H1 (cell line): ENCODE results near the gene CFAP141. TPM values are rescaled to one million over a fixed set of nuclear protein-coding genes. Genes with fewer than 3 reads are reported as not detected.

Experiments
- CTCF ChIA-PET: fragments of 300-600 bp; sonication (Branson Sonifier 250); formaldehyde crosslinking; loops from one replicate; lab custom pipeline; 2021; ENCODE audit not compliant: partially characterized antibody; lab: Charles Lee
- POLR2A ChIA-PET: fragments of 300-600 bp; sonication (Branson Sonifier 250); formaldehyde crosslinking; loops from one replicate; lab custom pipeline; 2021; ENCODE audit warnings: inconsistent platforms; ENCODE audit not compliant: partially characterized antibody; lab: Charles Lee
- DNase-seq, 2 experiments: peaks; one replicate each; pipeline versions ENCODE4 v3.0.0 to v3.0.0-alpha.2; 2010 to 2022; ENCODE audit warnings: low spot score in 2 of 2, low read depth in 1 of 2, mixed read lengths in 1 of 2
- FAIRE-seq: peaks from 2 replicates; lab custom pipeline; 2011; peaks lifted over from hg19 to GRCh38; lab: Jason Lieb, UNC
- H2AFZ ChIP-seq: 2 replicates; pipeline ENCODE4 v1.8.1; 2012; ENCODE audit warnings: low read length, inconsistent platforms
- H2AK5ac ChIP-seq: 2 replicates; pipeline ENCODE4 v1.6.1; 2013; ENCODE audit warnings: low read depth, low read length
- H2BK120ac ChIP-seq: replicated peaks from 2 replicates; pipeline ENCODE3; 2013; ENCODE audit warnings: low read depth, low read length, inconsistent platforms
- H2BK12ac ChIP-seq: 2 replicates; pipeline ENCODE4 v1.6.1; 2013; ENCODE audit warnings: low read depth, low read length
- H2BK15ac ChIP-seq: 2 replicates; pipeline ENCODE4 v1.6.1; 2013; ENCODE audit warnings: low read length
- H2BK20ac ChIP-seq: 2 replicates; pipeline ENCODE4 v1.6.1; 2013; ENCODE audit warnings: low read length
- H2BK5ac ChIP-seq: 2 replicates; pipeline ENCODE4 v1.6.1; 2013; ENCODE audit warnings: low read depth, low read length
- H3K14ac ChIP-seq: 2 replicates; pipeline ENCODE4 v1.6.1; 2013; ENCODE audit warnings: inconsistent platforms; ENCODE audit not compliant: insufficient read length
- H3K18ac ChIP-seq: 2 replicates; pipeline ENCODE4 v1.6.1; 2013; ENCODE audit warnings: low read length; ENCODE audit errors: extremely low read depth
- H3K23ac ChIP-seq: 2 replicates; pipeline ENCODE4 v1.6.1; 2013; ENCODE audit warnings: inconsistent platforms; ENCODE audit not compliant: insufficient read length
- H3K23me2 ChIP-seq: 2 replicates; pipeline ENCODE4 v1.6.1; 2013; ENCODE audit warnings: low read depth, low read length
- H3K27ac ChIP-seq: 2 replicates; pipeline ENCODE4 v1.6.1; 2011; ENCODE audit warnings: low read depth, low read length, inconsistent platforms
- H3K27me3 ChIP-seq, 4 experiments: replicated peaks in 1 of 4; 1 replicate in 1 of 4; 2 replicates in 3 of 4; pipeline versions ENCODE4 v1.6.1 to v1.8.1; 2011 to 2013; ENCODE audit warnings: low read length in 3 of 4, mild to moderate bottlenecking in 3 of 4, inconsistent platforms in 2 of 4, mixed read lengths in 2 of 4, moderate library complexity in 1 of 4; ENCODE audit not compliant: control insufficient read depth in 3 of 4, insufficient read depth in 3 of 4; ENCODE audit errors: extremely low read depth in 1 of 4
- H3K36me3 ChIP-seq, 4 experiments: 2 replicates each; pipeline versions ENCODE4 v1.6.1 to v1.8.1; 2011 to 2013; ENCODE audit warnings: mild to moderate bottlenecking in 4 of 4, low read length in 3 of 4, moderate library complexity in 2 of 4, control low read depth in 1 of 4, inconsistent platforms in 1 of 4; ENCODE audit not compliant: insufficient read depth in 4 of 4, control insufficient read depth in 2 of 4
- H3K4ac ChIP-seq: replicated peaks from 2 replicates; pipeline ENCODE3; 2013; ENCODE audit warnings: low read length, low read depth, mixed read lengths, inconsistent platforms; ENCODE audit not compliant: insufficient read length
- H3K4me1 ChIP-seq, 4 experiments: replicated peaks in 1 of 4; 1 replicate in 1 of 4; 2 replicates in 3 of 4; pipeline versions ENCODE4 v1.6.1 to v1.8.1; 2011 to 2013; ENCODE audit warnings: low read length in 3 of 4, inconsistent platforms in 2 of 4, mixed read lengths in 1 of 4; ENCODE audit not compliant: insufficient read depth in 4 of 4, control insufficient read depth in 3 of 4
- H3K4me2 ChIP-seq, 2 experiments: 2 replicates each; pipeline versions ENCODE4 v1.6.1 to v1.8.1; 2011 to 2013; ENCODE audit warnings: low read depth in 2 of 2, low read length in 2 of 2, control low read depth in 1 of 2, inconsistent platforms in 1 of 2, mild to moderate bottlenecking in 1 of 2; ENCODE audit not compliant: insufficient read depth in 1 of 2
- H3K4me3 ChIP-seq, 4 experiments: fragments of 200-600, 300-600 bp in 1 of 4; sonication (generic), shearing (Covaris generic), sonication (Bioruptor Twin) in 1 of 4; 2 replicates each; pipeline versions ENCODE4 v1.5.1 to v1.8.1; 2011 to 2016; ENCODE audit warnings: low read length in 4 of 4, low read depth in 3 of 4, control low read depth in 2 of 4, inconsistent platforms in 2 of 4, mild to moderate bottlenecking in 2 of 4, mixed read lengths in 1 of 4, moderate library complexity in 1 of 4; ENCODE audit not compliant: insufficient read depth in 2 of 4; ENCODE audit errors: extremely low read depth in 1 of 4
- H3K56ac ChIP-seq: replicated peaks from 2 replicates; pipeline ENCODE3; 2013; ENCODE audit warnings: low read depth, mild to moderate bottlenecking, mixed read lengths, low read length, inconsistent platforms; ENCODE audit not compliant: insufficient read length
- H3K79me1 ChIP-seq: 2 replicates; pipeline ENCODE4 v1.6.1; 2013; ENCODE audit warnings: low read depth, low read length, control low read depth
- H3K79me2 ChIP-seq, 2 experiments: 2 replicates each; pipeline versions ENCODE4 v1.6.1 to v1.8.1; 2012 to 2013; ENCODE audit warnings: low read length in 2 of 2, mild to moderate bottlenecking in 2 of 2, inconsistent platforms in 1 of 2; ENCODE audit not compliant: insufficient read depth in 2 of 2, control insufficient read depth in 1 of 2
- H3K9ac ChIP-seq, 4 experiments: replicated peaks in 1 of 4; 1 replicate in 1 of 4; 2 replicates in 3 of 4; pipeline versions ENCODE4 v1.6.1 to v1.8.1; 2011 to 2013; ENCODE audit warnings: low read depth in 3 of 4, low read length in 3 of 4, control low read depth in 2 of 4, mild to moderate bottlenecking in 2 of 4, moderate library complexity in 2 of 4, inconsistent platforms in 1 of 4; ENCODE audit errors: extremely low read depth in 1 of 4
- H3K9me3 ChIP-seq, 2 experiments: 2 replicates each; pipeline versions ENCODE4 v1.6.1 to v1.8.1; 2012 to 2013; ENCODE audit warnings: mild to moderate bottlenecking in 2 of 2, moderate library complexity in 2 of 2, control low read depth in 1 of 2, inconsistent platforms in 1 of 2, low read depth in 1 of 2, low read length in 1 of 2, mixed read lengths in 1 of 2; ENCODE audit not compliant: insufficient read depth in 2 of 2
- H4K20me1 ChIP-seq, 2 experiments: replicated peaks in 1 of 2; 2 replicates each; pipeline versions ENCODE3 to v1.8.1; 2011 to 2013; ENCODE audit warnings: inconsistent platforms in 2 of 2, low read length in 2 of 2, mild to moderate bottlenecking in 1 of 2; ENCODE audit not compliant: insufficient read depth in 2 of 2, control insufficient read depth in 1 of 2
- H4K5ac ChIP-seq: 2 replicates; pipeline ENCODE4 v1.6.1; 2013; ENCODE audit warnings: low read length, low read depth, mixed read lengths, inconsistent platforms; ENCODE audit not compliant: insufficient read length
- H4K8ac ChIP-seq: 2 replicates; pipeline ENCODE4 v1.8.0; 2013; ENCODE audit warnings: mild to moderate bottlenecking, moderate library complexity, low read length, inconsistent platforms; ENCODE audit not compliant: insufficient read depth; ENCODE audit errors: extremely low read depth
- H4K91ac ChIP-seq: replicated peaks from 2 replicates; pipeline ENCODE3; 2013; ENCODE audit warnings: low read length, mixed read lengths, inconsistent platforms; ENCODE audit not compliant: insufficient read length
- ATF3 ChIP-seq: IDR thresholded peaks from 2 replicates; pipeline ENCODE4 v1.6.1; 2011; ENCODE audit warnings: low read depth, mild to moderate bottlenecking, low read length; ENCODE audit not compliant: insufficient read depth
- CHD1 ChIP-seq: IDR thresholded peaks from 2 replicates; pipeline ENCODE4 v1.6.1; 2012; ENCODE audit warnings: low read depth, low read length, improper control_type of control experiment
- MAFK ChIP-seq: IDR thresholded peaks from 2 replicates; pipeline ENCODE4 v1.6.1; 2012; ENCODE audit warnings: low read depth, mild to moderate bottlenecking, improper control_type of control experiment, low read length
- NRF1 ChIP-seq: IDR thresholded peaks from 2 replicates; pipeline ENCODE4 v1.6.1; 2011; ENCODE audit warnings: mild to moderate bottlenecking, low read depth, low read length, improper control_type of control experiment
- RBBP5 ChIP-seq: IDR thresholded peaks from 2 replicates; pipeline ENCODE4 v1.7.1; 2012; ENCODE audit warnings: low read depth, mild to moderate bottlenecking, inconsistent platforms, low read length, moderate library complexity, borderline replicate concordance
- SP1 ChIP-seq: IDR thresholded peaks from 2 replicates; pipeline ENCODE4 v1.6.1; 2011; ENCODE audit warnings: low read depth, low read length
- SP2 ChIP-seq: IDR thresholded peaks from 2 replicates; pipeline ENCODE4 v1.6.1; 2012; ENCODE audit warnings: mild to moderate bottlenecking, low read length, inconsistent platforms
- WGBS, 2 experiments: shearing (Covaris generic) in 1 of 2; methylation state at CpG; one replicate each; pipeline versions ENCODE4 v1.1.6 to v1.1.7; 2013 to 2015; ENCODE audit warnings: low lambda C conversion rate in 2 of 2, mixed read lengths in 2 of 2, inconsistent platforms in 1 of 2, low coverage in 1 of 2, missing lambda C conversion rate in 1 of 2; ENCODE audit not compliant: insufficient replicate concordance in 2 of 2, insufficient coverage in 1 of 2, insufficient read length in 1 of 2; ENCODE audit errors: extremely low coverage in 1 of 2, missing lambda C conversion rate in 1 of 2; 5-methylcytosine and 5-hydroxymethylcytosine counted together
- long read RNA-seq, 2 experiments: library from RNA in 1 of 2; library from capped mRNA in 1 of 2; stranded (forward); transcript quantifications; one replicate each; pipeline ENCODE4 v2.0.0, GENCODE V29; 2021; ENCODE audit warnings: inconsistent platforms in 1 of 2
- polyA minus RNA-seq, 3 experiments: library from RNA; depleted of rRNA, polyadenylated mRNA; stranded (reverse); fragments of >200 nt; gene quantifications; 1 replicate in 2 of 3; 2 replicates in 1 of 3; pipeline ENCODE4 v1.2.3, GENCODE V29; 2011
- polyA plus RNA-seq, 7 experiments: library from polyadenylated mRNA; depleted of rRNA in 3 of 7; stranded (reverse) in 5 of 7; unstranded in 2 of 7; fragments of >200 nt in 5 of 7; fragments of 200-250 nt in 2 of 7; gene quantifications; 1 replicate in 5 of 7; 2 replicates in 1 of 7; 4 replicates in 1 of 7; pipeline versions ENCODE4 v1.2.1 to v1.2.3, GENCODE V29; 2011 to 2013; ENCODE audit warnings: missing spikeins in 2 of 7, mixed read lengths in 2 of 7
- total RNA-seq: library from RNA; stranded (reverse); fragmentation: NEBNext Ultra II Directional; extraction: Animal tissue kit (Norgen Biotek cat#: 25700); gene quantifications from 2 replicates; pipeline ENCODE4 v1.2.1, GENCODE V29; 2021

The CFAP141 gene
- total RNA-seq, result not detected in 2 replicates
- not detected in 2 replicates for polyA plus RNA-seq (2011; rRNA removed)
- polyA plus RNA-seq (2011; cell fraction: cytosol; rRNA removed), result not detected
- polyA plus RNA-seq (2011; cell fraction: nucleus; rRNA removed), result not detected
- not detected in 4 replicates for polyA plus RNA-seq (2012, experiment 1 of 2)
- not detected for polyA plus RNA-seq (2012, experiment 2 of 2)
- not detected for polyA plus RNA-seq (2013, experiment 1 of 2)
- not detected for polyA plus RNA-seq (2013, experiment 2 of 2)
- polyA minus RNA-seq (2011; rRNA and poly(A)+ RNA removed), result not detected in 2 replicates
- not detected for polyA minus RNA-seq (2011; cell fraction: cytosol; rRNA and poly(A)+ RNA removed)
- not detected for polyA minus RNA-seq (2011; cell fraction: nucleus; rRNA and poly(A)+ RNA removed)
- long read RNA-seq, experiment 1, result 0 reads
- long read RNA-seq, experiment 2, result 0 reads

- Histone ChIP-seq H4K20me1 (peaks cover 0 to 6% of the 10 kb centered on the region in 2 experiments), H3K36me3 (peaks cover 11 to 50% (median 32%) of the 10 kb centered on the region in 4 experiments; a peak in 7 of 8 replicates), H3K23me2 (no peaks in the 10 kb centered on the region), H2AK5ac (no peak within 1 kb of the TSS), H3K4me2 (no peak within 1 kb of the TSS), H2BK12ac (no peak within 1 kb of the TSS), H2BK5ac (no peak within 1 kb of the TSS), H2BK20ac (no peak within 1 kb of the TSS), H3K14ac (no peak within 1 kb of the TSS), H2BK120ac (no peak within 1 kb of the TSS), H3K4me3 (no peak within 1 kb of the TSS), H3K4me1 (no peaks in the 10 kb centered on the region), H3K27ac (no peak within 1 kb of the TSS; the same call in 1 of the 2 replicates), H3K9me3 (no peaks in the 10 kb centered on the region), H2AFZ (no peak within 1 kb of the TSS), H4K5ac (no peak within 1 kb of the TSS), H3K23ac (no peak within 1 kb of the TSS), H3K79me2 (no peaks in the 10 kb centered on the region), H2BK15ac (no peak within 1 kb of the TSS), H3K18ac (no peak within 1 kb of the TSS), H3K56ac (no peak within 1 kb of the TSS), H4K8ac (no peak within 1 kb of the TSS), H3K27me3 (no peaks in the 10 kb centered on the region), H3K4ac (no peak within 1 kb of the TSS), H4K91ac (no peak within 1 kb of the TSS), H3K9ac (no peak within 1 kb of the TSS), H3K79me1 (no peaks in the 10 kb centered on the region)
- FAIRE-seq (no peak), DNase-seq (no peak)
- ChIA-PET CTCF (no interaction called here), POLR2A (interaction anchor here (10.7 kb wide), 1 partner anchor 11 kb away, joined by 99 read pairs; the partner anchor contains the start of gene UBAP2L)
- 86% methylated on average over 1 of the region's 1 CpG; no CpG with 5 or more reads in 1 of the 2 experiments for WGBS, 2 experiments
- TF ChIP-seq MAFK (no peak), RBBP5 (no peak), CHD1 (no peak), ATF3 (no peak), SP2 (no peak), SP1 (no peak), NRF1 (no peak)
Observed at GRCh38 chr1:154206196-154206595, at the start of gene CFAP141. Gene CFAP141 (minus strand): TSS chr1:154206333. CDS start chr1:154206307, 26 bp downstream.
